Measurements from ENCODE around the gene PRDX1.

The PRDX1 gene

DNA sequence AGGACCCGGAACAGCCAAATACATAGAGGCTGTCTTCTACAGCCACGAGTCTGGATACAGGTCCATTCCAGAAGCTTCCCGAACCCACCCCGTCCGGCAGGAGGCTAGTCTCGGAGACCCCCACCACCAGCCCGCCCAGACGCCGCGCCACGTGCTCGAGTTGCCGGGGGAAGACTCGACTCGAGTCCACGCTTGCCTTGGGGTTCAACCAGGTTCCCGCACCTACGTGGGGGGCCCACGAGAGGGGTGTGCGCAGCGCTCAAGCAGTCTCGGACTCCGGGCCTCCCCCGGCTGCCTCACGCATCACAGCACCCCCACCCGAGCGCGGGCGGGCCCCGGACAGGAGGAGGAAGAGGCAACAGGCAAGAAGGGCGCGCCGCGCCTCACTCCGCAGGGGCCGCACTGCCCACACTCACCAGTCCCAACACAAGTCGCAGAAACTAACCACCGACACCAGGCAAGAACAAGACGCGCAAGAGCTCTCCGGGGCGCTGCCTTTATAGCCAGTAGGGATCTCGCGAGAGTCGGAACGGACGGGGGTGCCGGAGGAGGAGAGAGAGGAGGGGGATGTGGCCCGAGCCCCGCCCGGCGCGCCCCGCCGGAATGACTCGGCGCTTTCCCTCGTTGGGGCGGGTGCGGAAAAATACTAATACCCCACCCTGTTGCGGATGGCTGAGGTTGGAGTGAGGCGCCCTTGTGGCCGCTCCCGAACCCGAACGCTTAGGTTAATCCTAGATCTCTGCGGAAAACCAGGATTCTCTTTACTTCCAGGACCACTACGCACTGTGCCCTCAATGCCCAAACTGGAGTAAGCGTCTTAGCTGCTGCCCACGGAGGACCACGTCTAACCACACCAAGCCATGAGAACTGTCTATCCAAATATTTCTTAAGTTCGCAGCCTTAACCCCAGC is at the start of gene PRDX1:
PRDX1 (minus strand) TSS at position 472 of the 911 bp plus-strand sequence. CDS start 2,841 bp downstream, outside the sequence.
- DNase-seq (ENCODE audit: low spot score), result peak; percentile 95

GRCh38 chr1:45570631-45571030 is 48.9 kb upstream of the PRDX1 start:
- DNase-seq (ENCODE audit: low spot score), result no peak

DNA sequence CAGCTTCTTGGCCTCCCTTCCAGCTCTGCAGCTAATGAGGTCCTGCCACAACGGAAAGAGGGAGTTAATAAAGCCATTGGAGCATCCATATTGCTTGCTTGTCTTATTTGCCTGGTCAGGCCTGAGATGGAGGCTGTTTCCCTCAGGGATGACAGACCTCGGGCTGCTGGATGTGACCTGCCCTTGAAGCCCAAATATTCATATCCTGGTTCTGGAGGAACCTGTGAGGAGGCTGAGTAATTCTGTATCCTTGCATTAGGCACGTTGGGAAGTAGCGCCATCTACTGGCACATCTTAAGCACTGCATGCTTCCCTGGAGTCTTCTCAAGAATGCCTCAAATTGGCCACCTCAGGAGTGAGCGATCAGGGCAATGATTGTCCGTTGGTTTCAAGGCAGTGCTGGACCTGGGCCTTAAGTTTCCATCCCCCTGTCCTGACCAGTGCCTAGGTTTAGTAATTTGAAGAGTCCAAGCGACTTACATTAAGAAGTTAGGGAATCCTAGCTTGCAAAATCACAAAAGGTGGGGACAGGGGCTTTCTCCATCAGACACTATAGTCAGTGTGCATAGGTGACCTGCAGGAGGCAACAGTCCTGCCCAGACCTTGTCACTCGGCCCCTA is 48.4 kb upstream of the PRDX1 start:
- peak; percentile 74 for DNase-seq (ENCODE audit: low spot score)

- DNase-seq (ENCODE audit: low spot score), result no peak
Observed at GRCh38 chr1:45569571-45569961, 47.9 kb upstream of the PRDX1 start.

GRCh38 chr1:45568421-45568820 is 46.7 kb upstream of the PRDX1 start:
- DNase-seq (ENCODE audit: low spot score), result no peak

GRCh38 chr1:45567911-45568310 is 46.2 kb upstream of the PRDX1 start:
- DNase-seq (ENCODE audit: low spot score), result no peak

- DNase-seq (ENCODE audit: low spot score), result no peak
Observed at GRCh38 chr1:45566722-45567121, 45.0 kb upstream of the PRDX1 start.

- DNase-seq (ENCODE audit: low spot score), result no peak
Observed at GRCh38 chr1:45563843-45564242, 42.2 kb upstream of the PRDX1 start.

- DNase-seq (ENCODE audit: low spot score), result no peak
Observed at GRCh38 chr1:45557422-45557944, 35.8 kb upstream of the PRDX1 start.

DNA sequence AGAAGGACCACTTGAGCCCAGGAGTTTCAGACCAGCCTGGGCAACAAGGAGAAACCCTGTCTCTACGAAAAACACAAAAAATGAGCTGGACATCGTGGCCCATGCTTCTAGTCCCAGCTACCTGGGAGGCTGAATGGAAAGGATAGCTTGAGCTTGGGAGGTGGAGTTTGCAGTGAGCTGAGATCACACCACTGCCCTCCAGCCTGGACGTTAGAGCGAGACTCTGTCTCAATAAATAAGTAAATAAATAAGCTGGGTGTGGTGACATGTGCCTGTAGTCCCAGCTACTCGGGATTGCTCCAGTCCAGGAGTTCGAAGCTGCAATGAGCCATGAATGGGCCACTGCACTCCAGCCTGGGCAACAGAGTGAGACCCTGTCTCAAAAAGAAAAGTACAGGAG is 32.5 kb upstream of the PRDX1 start:
- no peak for DNase-seq (ENCODE audit: low spot score)

GRCh38 chr1:45552331-45552730 is 30.6 kb upstream of the PRDX1 start:
- no peak for DNase-seq (ENCODE audit: low spot score)

DNA sequence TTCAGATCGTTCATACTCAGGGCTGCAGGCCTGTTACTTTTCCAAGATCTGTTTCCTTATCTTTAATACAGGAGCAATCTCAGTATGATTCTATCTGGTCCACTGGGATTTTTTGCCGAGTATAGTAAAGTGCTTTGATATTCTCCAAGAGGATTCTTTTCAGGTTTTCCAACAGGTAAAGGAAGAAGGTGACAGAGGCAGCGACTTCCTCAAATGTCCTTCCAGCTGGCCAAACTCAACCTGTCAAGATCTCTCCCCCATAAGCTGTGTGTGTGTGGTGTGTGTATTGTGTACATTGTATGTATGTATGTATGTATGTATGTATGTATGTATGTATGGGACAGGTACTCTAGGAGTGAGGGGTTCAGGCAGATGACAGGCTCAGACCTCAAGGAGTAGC is 30.0 kb upstream of the PRDX1 start:
- DNase-seq (ENCODE audit: low spot score), result no peak

- peak; percentile 82 for DNase-seq (ENCODE audit: low spot score)
Observed at GRCh38 chr1:45550401-45551351, 29.0 kb upstream of the PRDX1 start, which contains the start of gene AKR1A1. TSS of gene AKR1A1 (plus strand) at chr1:45550826. CDS start at chr1:45561795, 10,969 bp downstream.

DNA sequence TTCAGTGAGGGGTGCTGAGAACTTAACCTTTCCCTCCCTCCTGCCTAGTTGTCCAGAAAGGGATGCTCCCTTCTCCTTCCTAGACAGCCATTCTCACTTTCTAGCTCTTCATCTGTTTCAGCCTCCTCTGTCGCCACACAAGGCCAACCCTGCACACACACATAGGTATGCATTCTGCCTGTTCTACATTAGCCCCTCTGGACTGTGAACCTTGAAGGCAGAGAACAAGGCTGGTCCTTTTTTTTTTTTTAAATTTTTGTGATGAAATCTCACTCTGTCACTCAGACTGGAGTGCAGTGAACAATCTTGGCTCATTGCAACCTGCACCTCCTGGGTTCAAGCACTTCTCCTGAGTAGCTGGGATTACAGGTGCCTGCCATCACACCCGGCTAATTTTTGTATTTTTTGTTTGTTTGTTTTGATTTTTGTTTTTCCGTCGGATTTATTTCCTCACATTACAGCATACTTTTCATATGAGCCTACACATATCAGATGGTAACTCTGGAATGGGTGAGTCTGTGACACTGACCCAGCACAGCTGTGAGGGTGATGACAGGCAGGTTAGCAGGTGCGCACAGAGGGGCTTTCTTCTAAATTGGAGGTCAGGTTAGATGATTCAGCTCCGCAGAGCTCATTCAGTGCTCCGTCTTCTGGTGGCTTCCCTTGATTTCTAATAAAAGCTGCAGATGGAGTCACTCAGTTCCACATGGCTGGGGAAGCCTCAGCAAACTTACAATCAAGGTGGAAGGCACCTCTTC is 24.0 kb upstream of the PRDX1 start:
- DNase-seq (ENCODE audit: low spot score), result no peak

DNA sequence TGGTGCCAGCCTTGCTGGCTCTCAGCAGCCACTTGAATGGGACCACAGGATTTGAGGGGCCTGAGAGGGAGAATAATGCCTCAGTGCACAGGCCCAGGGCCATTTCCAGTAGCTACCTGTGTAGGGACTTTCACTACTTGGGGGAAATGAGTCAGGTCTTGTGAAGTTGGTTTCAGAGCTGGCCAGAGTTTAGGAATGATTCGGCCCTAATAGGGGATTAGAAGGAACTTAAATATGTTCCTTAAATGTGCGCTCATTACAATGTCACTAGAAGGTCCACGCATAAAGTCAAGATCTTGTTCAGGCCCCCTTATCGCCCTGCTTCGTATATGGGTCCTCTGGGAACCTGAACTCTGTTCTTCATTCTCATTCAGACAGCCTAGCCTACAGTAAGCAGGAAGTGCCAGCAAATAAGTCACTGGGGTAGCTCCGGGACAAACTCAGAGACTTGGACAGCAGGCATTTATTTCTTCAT is 23.4 kb upstream of the PRDX1 start:
- DNase-seq (ENCODE audit: low spot score), result no peak

GRCh38 chr1:45544530-45544929 is 22.8 kb upstream of the PRDX1 start:
- DNase-seq (ENCODE audit: low spot score), result no peak

- no peak for DNase-seq (ENCODE audit: low spot score)
Observed at GRCh38 chr1:45543581-45544417, 22.1 kb upstream of the PRDX1 start.

DNA sequence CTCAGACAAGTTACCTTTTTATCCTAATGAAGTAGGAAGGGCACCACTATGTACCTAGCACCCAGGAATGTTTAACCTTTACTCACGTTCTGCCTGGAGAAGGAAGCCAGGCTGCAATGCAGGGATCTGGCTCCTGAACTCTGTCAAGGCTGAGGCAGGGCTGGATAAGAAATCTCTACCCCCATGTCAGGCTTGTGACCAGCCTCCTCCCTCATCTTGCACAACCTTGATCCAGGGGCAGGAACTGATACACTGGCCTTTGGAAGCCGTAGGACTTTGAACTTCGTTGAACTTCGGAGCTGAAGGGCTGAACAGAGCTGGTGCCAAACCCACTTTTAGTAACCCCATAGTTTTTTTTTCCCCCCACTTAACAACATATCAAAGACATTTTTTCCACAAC is 20.9 kb upstream of the PRDX1 start:
- no peak for DNase-seq (ENCODE audit: low spot score)

DNA sequence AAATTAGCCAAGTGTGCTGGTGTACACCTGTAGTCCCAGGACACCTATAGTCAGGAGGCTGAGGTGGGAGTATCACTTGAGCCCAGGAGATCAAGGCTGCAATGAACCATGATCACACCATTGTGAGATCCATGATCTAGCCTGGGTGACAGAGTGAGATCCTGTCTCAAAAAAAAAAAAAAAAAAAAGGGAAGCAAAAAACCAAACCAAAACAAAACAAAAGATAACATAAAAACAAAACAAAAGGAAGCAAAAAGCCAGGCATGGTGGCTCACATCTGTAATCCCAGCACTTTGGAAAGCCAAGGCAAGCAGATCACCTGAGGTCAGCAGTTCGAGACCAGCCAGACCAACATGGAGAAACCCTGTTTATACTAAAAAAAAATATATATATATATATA is 19.5 kb upstream of the PRDX1 start:
- no peak for DNase-seq (ENCODE audit: low spot score)

DNA sequence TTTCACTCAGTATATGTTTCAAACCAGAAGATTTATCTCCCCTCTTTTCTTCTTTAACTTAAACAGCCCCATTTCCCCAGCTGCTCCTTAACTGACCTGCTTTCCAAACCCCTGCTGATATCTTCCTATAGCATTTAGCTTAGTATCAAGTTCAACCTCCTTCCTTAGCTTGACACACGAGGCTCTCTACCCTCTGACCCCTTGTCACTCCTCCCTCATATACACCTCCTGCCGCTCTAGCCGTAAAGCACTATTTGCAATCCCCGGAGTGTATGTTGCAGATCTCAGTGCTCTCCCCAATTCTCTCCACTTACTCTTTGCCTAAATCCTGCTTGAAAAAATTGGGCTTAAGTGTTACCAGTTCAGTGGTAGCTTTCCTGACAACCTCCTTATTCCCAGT is 15.2 kb upstream of the PRDX1 start:
- no peak for DNase-seq (ENCODE audit: low spot score)
